ENCODE results near the gene BCAS4. TPM values are rescaled to one million over a fixed set of nuclear protein-coding genes. Genes with fewer than 3 reads are reported as not detected.

The BCAS4 gene
- total RNA-seq, 2 donors from 2014 or later, result 2.1 to 2.7 TPM

DNA sequence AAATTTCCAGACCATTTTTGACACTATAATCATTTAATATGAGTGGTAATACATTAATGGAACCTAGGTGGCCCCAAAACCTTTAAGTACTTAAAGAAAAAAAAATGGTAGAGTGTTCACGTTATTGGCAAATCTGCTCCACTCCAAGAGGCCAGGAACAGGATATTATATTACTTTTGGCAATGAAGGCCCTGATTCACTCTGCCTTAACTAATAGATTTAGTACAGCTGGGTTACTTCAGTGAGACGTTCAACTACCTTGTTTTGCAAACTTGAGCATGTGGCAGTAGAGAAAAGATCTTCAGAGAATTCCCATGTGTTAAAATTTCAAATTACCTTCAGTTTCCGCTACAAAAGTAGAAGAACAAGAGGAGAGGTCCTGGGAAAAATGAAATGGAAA lies 123.5 kb downstream of the BCAS4 start:
- intact Hi-C loops (cut with DNase I), result no loop called here
- no peak for DNase-seq (ENCODE audit: low spot score)

DNA sequence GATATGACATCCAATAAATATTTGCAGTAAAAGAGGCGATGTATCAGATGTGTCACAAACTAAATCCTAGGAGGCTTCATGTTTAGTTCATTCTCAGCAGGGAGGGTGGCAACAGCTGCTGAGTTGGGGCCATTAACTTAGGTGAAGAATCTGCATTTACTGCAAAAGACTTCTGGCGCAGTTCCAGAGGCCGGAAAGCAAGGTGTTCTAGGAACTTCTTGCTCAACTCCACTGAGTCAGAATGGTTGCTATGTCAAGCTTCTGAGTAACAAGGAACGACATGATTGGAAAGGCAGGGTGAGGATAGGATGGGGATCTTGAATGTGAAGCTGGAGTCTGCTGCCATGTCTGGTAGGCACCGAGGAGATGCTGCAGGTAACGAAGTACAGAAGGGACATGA lies 124.7 kb downstream of the BCAS4 start:
- intact Hi-C loops (cut with DNase I), result no loop called here
- DNase-seq (ENCODE audit: low spot score), result no peak

DNA sequence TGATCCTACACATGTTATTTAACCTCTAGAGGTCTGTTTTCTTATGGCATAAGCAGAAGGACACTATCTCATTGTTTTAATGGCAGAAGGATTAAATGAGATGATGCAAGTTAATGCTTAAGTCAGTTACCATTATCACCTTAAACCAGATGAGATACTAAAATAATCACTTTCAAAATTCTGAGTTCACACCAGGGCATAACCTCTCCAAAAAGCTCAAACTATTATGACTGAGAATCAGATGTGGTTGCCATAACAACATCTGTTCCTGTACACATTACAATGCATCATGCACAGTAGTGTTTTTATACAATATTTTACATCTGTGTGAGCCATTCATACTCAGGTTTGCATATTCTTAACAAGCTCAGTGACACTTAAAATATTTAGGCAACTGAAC lies 126.1 kb downstream of the BCAS4 start:
- no peak for DNase-seq (ENCODE audit: low spot score)
- intact Hi-C loops (cut with DNase I), result loop anchor here in 1 of 2 donors (5.0 kb wide), 1 partner anchor 129 kb away; no protein-coding TSS in a partner anchor

DNA sequence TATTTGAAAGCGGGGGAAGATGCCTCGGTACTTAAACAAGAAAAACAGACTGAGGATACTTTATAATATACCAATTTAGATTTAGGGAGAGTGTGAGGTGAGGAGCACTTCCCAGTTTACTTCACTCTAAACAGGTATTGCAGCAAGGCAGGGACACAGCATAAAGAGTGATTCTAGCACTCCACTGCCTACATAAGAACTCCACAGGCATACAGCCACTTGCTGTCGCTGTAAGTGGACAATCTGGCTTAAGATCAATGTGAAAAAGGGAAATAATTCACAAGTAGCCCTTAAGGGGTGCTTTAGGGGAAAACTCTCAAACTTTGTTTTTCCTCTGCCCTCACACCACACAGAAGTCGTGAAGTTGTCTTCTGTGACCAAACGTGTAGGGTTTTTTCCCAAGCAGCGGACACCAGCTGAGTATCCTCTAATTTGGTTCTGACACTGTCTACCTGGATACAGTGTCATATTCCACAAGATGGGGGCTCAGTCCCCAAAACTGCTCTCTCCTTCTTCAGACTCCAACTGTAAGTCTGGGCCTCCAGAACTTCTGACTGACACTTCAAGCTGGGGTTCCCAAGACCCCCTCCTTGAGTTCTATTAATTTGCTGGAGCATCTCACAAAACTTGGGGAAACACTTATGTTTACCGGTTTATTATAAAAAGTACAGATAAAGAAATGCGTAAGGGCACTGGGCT lies 127.1 kb downstream of the BCAS4 start:
- intact Hi-C loops (cut with DNase I), result loop anchor here in 1 of 2 donors (5.0 kb wide), 1 partner anchor 130 kb away; no protein-coding TSS in a partner anchor
- no peak for DNase-seq (ENCODE audit: low spot score)

DNA sequence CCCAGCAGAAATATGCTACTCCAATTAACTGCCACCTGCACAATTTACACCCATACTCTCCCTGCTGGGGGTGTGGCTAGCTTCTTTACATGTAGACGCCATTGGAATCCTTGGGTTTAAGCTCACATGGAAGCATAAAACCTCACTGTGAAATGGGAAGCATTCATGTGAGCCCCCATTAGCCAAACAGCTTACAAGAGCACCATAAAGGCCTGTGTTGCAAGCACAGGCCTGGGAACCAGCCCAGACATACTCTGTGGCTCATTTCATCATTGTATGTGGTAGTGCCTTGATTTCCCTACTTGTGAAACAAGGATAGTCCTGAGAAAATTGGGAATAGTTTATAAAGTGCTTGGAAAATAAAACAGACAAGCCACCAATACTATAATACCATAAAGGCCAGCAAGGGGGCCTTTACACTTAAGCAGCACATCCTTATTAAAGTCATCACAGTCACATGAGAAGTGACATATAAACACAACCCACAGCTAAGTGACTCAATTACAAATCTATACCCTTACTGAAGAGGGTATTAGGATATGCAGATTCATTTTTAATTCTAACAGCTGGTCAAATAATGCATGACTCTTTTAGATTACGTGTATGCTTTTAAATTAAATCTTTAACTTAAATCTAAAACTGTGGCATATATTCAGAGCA lies 129.5 kb downstream of the BCAS4 start:
- DNase-seq (ENCODE audit: low spot score), result no peak
- intact Hi-C loops (cut with DNase I), result loop anchor here in 1 of 2 donors (5.0 kb wide), 1 partner anchor 132 kb away; no protein-coding TSS in a partner anchor

DNA sequence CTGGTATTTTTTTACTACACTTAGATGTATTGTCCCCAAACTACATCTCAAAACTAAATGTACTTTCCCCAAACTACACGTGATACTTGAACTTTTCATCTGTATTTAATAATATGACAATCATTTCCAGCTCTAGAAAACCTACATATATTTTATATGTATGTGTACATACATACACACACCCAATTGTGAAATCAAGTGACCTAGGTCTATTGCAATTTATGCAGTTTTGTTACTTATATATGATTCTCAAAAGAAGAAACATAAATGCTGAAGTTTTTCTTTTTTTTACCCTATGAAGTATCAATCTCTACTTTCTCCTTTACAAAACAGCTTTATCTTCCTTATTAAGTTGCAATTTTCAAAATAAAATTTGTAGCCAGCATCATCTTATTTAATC lies 131.7 kb downstream of the BCAS4 start:
- no peak for DNase-seq (ENCODE audit: low spot score)
- intact Hi-C loops (cut with DNase I), result no loop called here

Other genes starting within 250 kb of the BCAS4 start
- gene RIPOR3, start 103.5 kb upstream of the BCAS4 start, total RNA-seq, result 10 to 100 TPM; 10.6 to 11.2 TPM
- gene PARD6B, start 63.5 kb upstream of the BCAS4 start, total RNA-seq, result 1 to 10 TPM; 1.0 to 1.4 TPM
- gene ADNP, start 136.4 kb downstream of the BCAS4 start, total RNA-seq, result 10 to 100 TPM; 42.2 to 48.1 TPM
- 10 to 100 TPM; 31.6 to 35.7 TPM for gene DPM1, start 163.5 kb downstream of the BCAS4 start, total RNA-seq
- 1 to 10 TPM; 2.7 to 3.5 TPM for gene MOCS3, start 163.8 kb downstream of the BCAS4 start, total RNA-seq
- under 1 TPM in 1 of 2 donors, not detected in 1; 0.24 TPM for gene KCNG1, start 228.0 kb downstream of the BCAS4 start, total RNA-seq